HG03354 (cell line): Measurements from ENCODE around the gene USP38.
A peak's percentile ranks its signal among the peaks of the same experiment; 100 is the strongest.
"Not testable (repeated sequence)": the region's sequence is repeated elsewhere in the genome, so short reads cannot be mapped to it uniquely, and the experiment has no call there.

Source experiments
- ATAC-seq: cut with Tn5 transposase; IDR thresholded peaks from one replicate; pipeline ENCODE4 v1.9.1; 2021; ENCODE audit warnings: mild to moderate bottlenecking; ENCODE audit not compliant: unreplicated experiment, poor library complexity, severe bottlenecking

USP38 gene

GRCh38 chr4:143184503-143185252 lies at the start of gene USP38:
Gene USP38 (plus strand): TSS chr4:143184917. CDS start chr4:143185451, 534 bp downstream.
- ATAC-seq, result peak; percentile 80

GRCh38 chr4:143135358-143135757 lies 49.4 kb upstream of the USP38 start:
- no peak for ATAC-seq

GRCh38 chr4:143140696-143141095 lies 44.0 kb upstream of the USP38 start:
- ATAC-seq, result no peak

- ATAC-seq, result no peak
Measured at GRCh38 chr4:143148521-143148920, 36.2 kb upstream of the USP38 start.

GRCh38 chr4:143156853-143157252 lies 27.9 kb upstream of the USP38 start:
- no peak for ATAC-seq

GRCh38 chr4:143163614-143164013 lies 21.1 kb upstream of the USP38 start:
- ATAC-seq, result no peak

GRCh38 chr4:143166722-143167121 lies 18.0 kb upstream of the USP38 start:
- ATAC-seq, result not testable (repeated sequence)

- no peak for ATAC-seq
Measured at GRCh38 chr4:143178923-143179322, 5.8 kb upstream of the USP38 start.

GRCh38 chr4:143183513-143184216 lies 1.1 kb upstream of the USP38 start:
- no peak for ATAC-seq

GRCh38 chr4:143184217-143184502 lies 557 bp upstream of the USP38 start:
- peak; percentile 24 for ATAC-seq

- ATAC-seq, result peak; percentile 36
Measured at GRCh38 chr4:143185253-143186107, 763 bp downstream of the USP38 start.

- no peak for ATAC-seq
Measured at GRCh38 chr4:143186212-143186611, 1.5 kb downstream of the USP38 start.

- ATAC-seq, result no peak
Measured at GRCh38 chr4:143186649-143187048, 1.9 kb downstream of the USP38 start.

- no peak for ATAC-seq
Measured at GRCh38 chr4:143188136-143189088, 3.7 kb downstream of the USP38 start.

GRCh38 chr4:143189528-143189927 lies 4.8 kb downstream of the USP38 start:
- ATAC-seq, result no peak

- ATAC-seq, result no peak
Measured at GRCh38 chr4:143195581-143195980, 10.9 kb downstream of the USP38 start.

GRCh38 chr4:143196323-143196722 lies 11.6 kb downstream of the USP38 start:
- no peak for ATAC-seq

- ATAC-seq, result no peak
Measured at GRCh38 chr4:143199503-143199902, 14.8 kb downstream of the USP38 start.

- no peak for ATAC-seq
Measured at GRCh38 chr4:143202824-143203223, 18.1 kb downstream of the USP38 start.
